GM13977 (cell line): ENCODE results near the gene RHOBTB1.
"Not testable (repeated sequence)": the region's sequence is repeated elsewhere in the genome, so short reads cannot be mapped to it uniquely, and the experiment has no call there.

Source experiments
- DNase-seq: peaks from one replicate; pipeline ENCODE4 v3.0.0; 2012; ENCODE audit warnings: low spot score
- in situ Hi-C: fragments of 300-500 bp; cut with MboI; formaldehyde crosslinking; loops from one replicate; pipeline ENCODE4 v1.12.0; 2022; ENCODE audit warnings: low sequenced_read_pairs, low pct_unique_long_range_greater_than_20kb, mixed read lengths, inconsistent platforms; ENCODE audit not compliant: unreplicated experiment
- TF ChIP-seq, protein P1 (sequence below): IDR thresholded peaks from 2 replicates; pipeline ENCODE4 v1.5.1; 2012; ENCODE audit warnings: mild to moderate bottlenecking, control low read depth; ENCODE audit not compliant: insufficient read depth; ENCODE audit errors: extremely low read depth, missing control alignments

Gene RHOBTB1

DNA sequence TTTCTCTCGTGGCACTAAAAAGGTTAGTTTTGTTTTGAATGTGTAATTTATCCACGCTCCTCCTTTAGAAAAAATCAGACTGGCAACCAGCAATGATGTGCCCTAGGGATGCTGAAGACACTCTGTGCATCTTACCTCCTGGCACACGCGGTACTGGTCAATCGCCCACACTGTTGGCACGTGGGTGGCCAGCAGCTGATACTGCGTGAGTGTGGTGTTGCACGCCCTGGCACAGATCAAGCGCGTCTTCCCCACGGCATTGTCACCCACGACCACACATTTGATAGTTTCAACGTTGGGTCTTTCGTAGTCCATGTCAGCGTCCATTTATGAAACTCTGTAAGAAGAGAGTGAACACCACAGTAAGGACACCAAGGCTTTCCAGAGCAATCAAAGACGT is 32.8 kb downstream of the RHOBTB1 start:
- in situ Hi-C loops, result no loop called here

DNA sequence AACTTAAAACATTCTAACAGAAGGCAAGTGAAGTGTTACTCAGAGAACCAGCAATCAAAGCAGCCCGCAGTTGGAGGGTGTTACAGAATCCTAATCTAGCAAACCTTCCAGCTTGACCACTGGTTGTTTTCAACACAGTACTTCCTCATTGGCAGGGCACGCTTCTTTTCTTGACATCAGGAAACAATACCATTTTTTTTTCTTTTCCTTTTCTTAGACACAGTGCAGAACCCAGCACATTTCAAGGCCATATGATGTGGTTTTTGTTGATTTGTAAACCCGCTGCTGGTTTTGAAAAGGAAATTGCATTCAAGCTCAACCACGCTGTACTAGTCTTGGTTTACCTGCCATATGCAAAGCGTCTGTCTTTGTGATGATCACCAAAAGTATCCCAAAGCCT is 33.4 kb downstream of the RHOBTB1 start:
- no peak for DNase-seq
- in situ Hi-C loops, result no loop called here
- TF ChIP-seq, protein P1, sequence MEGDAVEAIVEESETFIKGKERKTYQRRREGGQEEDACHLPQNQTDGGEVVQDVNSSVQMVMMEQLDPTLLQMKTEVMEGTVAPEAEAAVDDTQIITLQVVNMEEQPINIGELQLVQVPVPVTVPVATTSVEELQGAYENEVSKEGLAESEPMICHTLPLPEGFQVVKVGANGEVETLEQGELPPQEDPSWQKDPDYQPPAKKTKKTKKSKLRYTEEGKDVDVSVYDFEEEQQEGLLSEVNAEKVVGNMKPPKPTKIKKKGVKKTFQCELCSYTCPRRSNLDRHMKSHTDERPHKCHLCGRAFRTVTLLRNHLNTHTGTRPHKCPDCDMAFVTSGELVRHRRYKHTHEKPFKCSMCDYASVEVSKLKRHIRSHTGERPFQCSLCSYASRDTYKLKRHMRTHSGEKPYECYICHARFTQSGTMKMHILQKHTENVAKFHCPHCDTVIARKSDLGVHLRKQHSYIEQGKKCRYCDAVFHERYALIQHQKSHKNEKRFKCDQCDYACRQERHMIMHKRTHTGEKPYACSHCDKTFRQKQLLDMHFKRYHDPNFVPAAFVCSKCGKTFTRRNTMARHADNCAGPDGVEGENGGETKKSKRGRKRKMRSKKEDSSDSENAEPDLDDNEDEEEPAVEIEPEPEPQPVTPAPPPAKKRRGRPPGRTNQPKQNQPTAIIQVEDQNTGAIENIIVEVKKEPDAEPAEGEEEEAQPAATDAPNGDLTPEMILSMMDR, result no peak

More for the DNA sequence above, 32.8 kb downstream of the RHOBTB1 start:
- DNase-seq, result no peak
- TF ChIP-seq, protein P1, result no peak

DNA sequence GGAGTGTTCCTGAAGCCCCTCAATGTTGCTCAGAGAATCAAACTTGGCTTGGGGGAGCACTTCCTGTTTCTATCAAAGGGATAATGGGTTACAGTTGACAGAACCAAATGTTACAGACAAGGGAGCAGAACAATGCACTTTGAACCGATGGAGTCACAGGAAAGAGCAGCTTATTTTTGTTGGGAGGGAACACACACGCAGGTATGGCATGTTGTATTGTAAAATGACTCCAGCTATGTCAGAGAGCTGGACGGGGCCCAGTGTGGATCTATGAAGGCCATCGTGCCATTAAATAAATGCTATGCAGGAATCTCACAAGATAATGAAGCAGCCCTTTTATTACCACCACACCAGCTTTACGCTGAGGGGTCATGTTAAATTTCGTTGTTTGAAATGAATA is 35.1 kb downstream of the RHOBTB1 start:
- in situ Hi-C loops, result no loop called here
- TF ChIP-seq, protein P1, result no peak
- DNase-seq, result no peak

DNA sequence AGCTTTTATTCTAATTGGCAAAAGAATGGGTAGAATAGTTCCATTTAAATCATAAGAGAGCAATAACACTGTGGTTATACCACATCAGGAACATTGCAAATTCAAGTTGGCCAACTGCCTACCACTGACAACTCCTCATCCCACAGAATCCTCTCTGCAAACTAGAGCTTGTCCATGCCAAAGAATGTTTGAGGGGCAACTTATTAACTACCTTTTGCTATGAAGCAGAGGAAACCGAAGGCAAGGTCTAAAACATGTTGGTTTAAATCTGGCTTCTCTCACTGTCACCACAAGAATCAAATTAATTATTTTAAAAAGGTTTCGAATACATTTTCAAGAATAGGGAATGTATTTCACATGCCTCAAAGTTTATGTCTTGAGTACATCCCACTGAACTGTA is 36.0 kb downstream of the RHOBTB1 start:
- in situ Hi-C loops, result no loop called here
- DNase-seq, result no peak
- TF ChIP-seq, protein P1, result no peak

DNA sequence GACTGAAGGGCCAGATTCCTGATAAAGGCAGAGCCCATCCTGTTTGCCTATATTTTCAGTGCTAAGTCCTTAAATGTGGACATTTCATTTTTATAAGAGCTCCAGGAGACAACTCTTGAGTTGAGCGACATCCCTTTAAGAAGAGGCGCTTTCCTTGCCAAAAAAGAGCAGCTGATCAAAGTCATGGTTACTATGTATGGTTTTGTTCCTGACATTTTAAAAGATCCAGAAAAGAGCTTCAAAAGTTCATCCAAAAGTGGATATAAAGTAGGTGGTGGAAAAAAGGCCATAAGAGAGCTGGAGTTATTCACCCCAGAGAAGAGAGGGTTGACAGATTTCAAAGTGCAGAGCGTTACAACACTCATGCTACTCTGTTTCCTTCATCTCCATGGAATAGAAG is 36.7 kb downstream of the RHOBTB1 start:
- in situ Hi-C loops, result no loop called here

DNA sequence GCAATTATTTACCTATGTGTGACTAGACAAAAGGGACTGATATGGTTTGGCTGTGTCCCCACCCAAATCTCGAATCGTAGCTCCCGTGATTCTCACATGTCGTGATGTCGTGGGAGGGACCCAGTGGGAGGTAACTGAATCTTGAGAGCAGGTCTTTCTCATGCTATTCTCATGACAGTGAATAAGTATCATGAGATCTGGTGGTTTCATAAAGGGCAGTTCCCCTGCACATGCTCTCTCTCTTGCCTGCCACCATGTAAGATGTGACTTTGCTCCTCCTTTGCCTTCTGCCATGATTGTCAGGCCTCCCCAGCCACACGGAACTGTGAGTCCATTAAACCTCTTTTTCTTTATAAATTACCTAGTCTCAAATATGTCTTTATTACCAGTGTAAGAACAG is 37.2 kb downstream of the RHOBTB1 start:
- in situ Hi-C loops, DNase-seq: not testable (repeated sequence)

More for the DNA sequence above, 36.7 kb downstream of the RHOBTB1 start:
- TF ChIP-seq, protein P1, result no peak
- no peak for DNase-seq

DNA sequence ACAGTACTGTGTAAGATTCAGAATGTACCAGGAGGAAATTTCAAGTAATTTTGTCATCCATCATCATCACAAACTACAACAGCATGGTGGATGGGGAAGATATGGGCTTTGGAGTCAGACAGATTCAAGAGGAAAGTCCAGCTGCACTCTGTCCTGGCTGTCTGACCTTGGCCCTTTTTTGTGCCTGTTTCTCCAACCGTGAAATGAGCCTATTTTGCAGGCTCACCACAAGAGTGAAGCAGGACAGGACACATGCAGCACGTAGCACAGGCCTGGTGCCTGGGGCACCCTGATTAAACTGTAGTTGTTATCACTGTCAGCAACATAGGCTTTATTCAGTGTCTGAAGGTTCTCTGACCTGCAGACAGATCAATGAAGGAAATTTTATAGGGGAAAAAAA is 37.6 kb downstream of the RHOBTB1 start:
- TF ChIP-seq, protein P1, result no peak
- DNase-seq, result no peak
- in situ Hi-C loops, result no loop called here
